K562 (cell line): Measurements from ENCODE around the gene C1orf74. TPM values are rescaled to one million over a fixed set of nuclear protein-coding genes. Genes with fewer than 3 reads are reported as not detected.

ENCODE experiments used
- ATF6 ChIP-seq: sonication (generic); formaldehyde crosslinking; IDR thresholded peaks from 2 replicates; pipeline ENCODE4 v1.4.0; 2020; ENCODE audit warnings: mild to moderate bottlenecking, missing genetic modification reagents
- BRF1 ChIP-seq: IDR thresholded peaks from 3 replicates; pipeline ENCODE4 v1.6.1; 2011; ENCODE audit warnings: borderline replicate concordance, mild to moderate bottlenecking; ENCODE audit not compliant: insufficient read length; ENCODE audit errors: extremely low read depth
- CC2D1A ChIP-seq: fragments of 450-650 bp; IDR thresholded peaks from 2 replicates; pipeline ENCODE4 v1.6.1; 2017; ENCODE audit warnings: mild to moderate bottlenecking
- CCNT2 ChIP-seq: IDR thresholded peaks from 2 replicates; pipeline ENCODE4 v1.6.1; 2011; ENCODE audit warnings: borderline replicate concordance, low read depth, mild to moderate bottlenecking, moderate library complexity, mixed read lengths, low read length; ENCODE audit not compliant: insufficient read length; ENCODE audit errors: extremely low read depth
- E2F3 ChIP-seq: fragments of 250-450 bp; sonication (Bioruptor Pico); IDR thresholded peaks from 2 replicates; pipeline ENCODE4 v1.4.0; 2020; ENCODE audit warnings: mild to moderate bottlenecking
- HDAC1 ChIP-seq, 2 experiments: fragments of 450-650 bp; IDR thresholded peaks; 2 replicates each; pipeline ENCODE4 v1.6.1; 2016 to 2017; ENCODE audit warnings: inconsistent platforms in 1 of 2, mild to moderate bottlenecking in 1 of 2, moderate library complexity in 1 of 2
- KLF13 ChIP-seq: fragments of 450-650 bp; IDR thresholded peaks from 2 replicates; pipeline ENCODE4 v1.6.1; 2016; ENCODE audit warnings: missing genetic modification characterization, low read depth, mild to moderate bottlenecking, missing compliant biosample characterization, moderate library complexity, borderline replicate concordance
- MBD1 ChIP-seq: fragments of 250-450 bp; sonication (Bioruptor Pico); IDR thresholded peaks from 2 replicates; pipeline ENCODE4 v1.8.0; 2022; ENCODE audit warnings: inconsistent platforms
- MED1 ChIP-seq: sonication (generic); formaldehyde crosslinking; IDR thresholded peaks from 2 replicates; pipeline ENCODE4 v1.8.1; 2023; ENCODE audit warnings: missing genetic modification reagents, borderline replicate concordance
- MYC ChIP-seq, 2 experiments: fragments of 250-450 bp in 1 of 2; sonication (Bioruptor Pico) in 1 of 2; IDR thresholded peaks; 2 replicates each; pipeline versions ENCODE4 v1.5.1 to v1.6.1; 2012 to 2021; ENCODE audit warnings: low read depth in 2 of 2, borderline replicate concordance in 1 of 2, improper control_type of control experiment in 1 of 2, low read length in 1 of 2, mild to moderate bottlenecking in 1 of 2, moderate library complexity in 1 of 2
- NR2C2 ChIP-seq, 2 experiments: fragments of 200-800 bp in 1 of 2; sonication (Bioruptor generic) in 1 of 2; sonication (generic) in 1 of 2; formaldehyde crosslinking in 1 of 2; IDR thresholded peaks; 2 replicates each; pipeline versions ENCODE4 v1.6.1 to v1.8.0; 2016 to 2022; ENCODE audit warnings: mild to moderate bottlenecking in 1 of 2, missing compliant biosample characterization in 1 of 2, missing genetic modification characterization in 1 of 2, missing genetic modification reagents in 1 of 2
- PHB ChIP-seq: fragments of 250-450 bp; sonication (Bioruptor Pico); IDR thresholded peaks from 2 replicates; pipeline ENCODE4 v1.5.0; 2021
- SMC3 ChIP-seq: conservative IDR thresholded peaks from 2 replicates; pipeline ENCODE4 v1.6.1; 2011; ENCODE audit warnings: low read depth, low read length, improper control_type of control experiment; ENCODE audit not compliant: insufficient read depth
- THRA ChIP-seq: fragments of 450-650 bp; IDR thresholded peaks from 2 replicates; pipeline ENCODE4 v1.6.1; 2017; ENCODE audit warnings: mild to moderate bottlenecking, moderate library complexity
- TOE1 ChIP-seq, 2 experiments: fragments of 450-650 bp in 1 of 2; sonication (generic) in 1 of 2; formaldehyde crosslinking in 1 of 2; IDR thresholded peaks; 2 replicates each; pipeline versions ENCODE4 v1.7.1 to v1.8.0; 2016 to 2022; ENCODE audit warnings: borderline replicate concordance in 2 of 2, mild to moderate bottlenecking in 2 of 2, antibody characterized with exemption in 1 of 2, inconsistent platforms in 1 of 2, low read depth in 1 of 2, missing genetic modification reagents in 1 of 2, moderate library complexity in 1 of 2
- ZC3H8 ChIP-seq: fragments of 450-650 bp; IDR thresholded peaks from 2 replicates; pipeline ENCODE4 v1.6.1; 2017
- ZNF316 ChIP-seq: fragments of 450-650 bp; IDR thresholded peaks from 2 replicates; pipeline ENCODE4 v1.6.1; 2016
- ZNF561 ChIP-seq: fragments of 450-650 bp; formaldehyde crosslinking; conservative IDR thresholded peaks from 2 replicates; pipeline ENCODE4 v1.4.0; 2020; ENCODE audit warnings: mild to moderate bottlenecking, moderate library complexity
- ZSCAN29 ChIP-seq: fragments of 450-650 bp; IDR thresholded peaks from 2 replicates; pipeline ENCODE4 v1.6.1; 2017
- polyA plus RNA-seq, 8 experiments: library from polyadenylated mRNA; depleted of rRNA in 4 of 8; stranded (reverse) in 5 of 8; unstranded in 3 of 8; fragments of >200 nt; fragmentation: Nextera tagmentation in 2 of 8; fragmentation: Illumina TruSeq in 1 of 8; extraction: Ambion mirVana in 2 of 8; extraction: Trizol in 1 of 8; gene quantifications; 2 replicates each; pipeline versions ENCODE4 v1.2.1 to v1.2.3, GENCODE V29; 2011 to 2014; ENCODE audit warnings: inconsistent platforms in 1 of 8, missing spikeins in 1 of 8
- total RNA-seq, 7 experiments: library from RNA; depleted of rRNA in 6 of 7; stranded (reverse); fragments of >200 nt in 6 of 7; fragmentation: Illumina TruSeq in 2 of 7; extraction: Trizol in 2 of 7; gene quantifications; 2 replicates each; pipeline versions ENCODE4 v1.2.1 to v1.2.3, GENCODE V29; 2011 to 2021; ENCODE audit warnings: low replicate concordance in 1 of 7

C1orf74 gene
- total and polyA plus RNA-seq, 9 of the 15 experiments (the other 6 are each of a cell fraction or from before 2014, with no cell fraction given) = 4.0 to 7.6 (median 5.7) TPM

- TF ChIP-seq E2F3 (no peak), HDAC1 (IDR thresholded peaks at IDR 0.05) (peak in 1 of 2 experiments; percentile 58; a peak in 2 of 4 replicates), SMC3 (no peak), MED1 (CRISPR knock-in tag) (no peak), NR2C2 (CRISPR knock-in tag; IDR thresholded peaks at IDR 0.05) (no peak), NR2C2 (tag; IDR thresholded peaks at IDR 0.05) (no peak; the same call in 1 of the 2 replicates), ZNF316 (no peak), TOE1 (IDR thresholded peaks at IDR 0.05; ENCODE audit: borderline replicate concordance) (no peak), TOE1 (CRISPR knock-in tag; IDR thresholded peaks at IDR 0.05; ENCODE audit: borderline replicate concordance, low read depth) (no peak), PHB (CRISPR knock-in tag) (no peak), MBD1 (CRISPR knock-in tag) (no peak), MYC (IDR thresholded peaks at IDR 0.05; ENCODE audit: low read depth, low read length) (no peak), MYC (CRISPR knock-in tag; IDR thresholded peaks at IDR 0.05; ENCODE audit: borderline replicate concordance, low read depth) (no peak), ZC3H8 (no peak), ZNF561 (CRISPR knock-in tag) (no peak), CCNT2 (peak; percentile 34), KLF13 (no peak), ATF6 (CRISPR knock-in tag) (no peak), THRA (no peak), BRF1 (no peak), ZSCAN29 (no peak), CC2D1A (no peak)
Observed at GRCh38 chr1:209808059-209808581, 23.8 kb upstream of the C1orf74 start (continued).
